Thyroid gland (tissue), 4 donors: ENCODE measurements around the gene CDH16.

Experiments
- POLR2A ChIP-seq, 2 donors: fragments of 450-650 bp; IDR thresholded peaks; one replicate each; pipeline ENCODE4 v1.6.1; 2017; ENCODE audit warnings: antibody characterized with exemption in 2 of 2, mild to moderate bottlenecking in 2 of 2, moderate library complexity in 1 of 2
- TF ChIP-seq, protein P1 (sequence below), 6 experiments: fragments of 200-600 bp in 3 of 6; fragments of 450-650 bp in 3 of 6; sonication (generic) in 3 of 6; IDR thresholded peaks; one replicate each; pipeline ENCODE4 v1.5.1; 2016 to 2019; ENCODE audit warnings: antibody characterized with exemption in 6 of 6, mild to moderate bottlenecking in 2 of 6, inconsistent platforms in 1 of 6, moderate library complexity in 1 of 6

- TF ChIP-seq, protein P1, sequence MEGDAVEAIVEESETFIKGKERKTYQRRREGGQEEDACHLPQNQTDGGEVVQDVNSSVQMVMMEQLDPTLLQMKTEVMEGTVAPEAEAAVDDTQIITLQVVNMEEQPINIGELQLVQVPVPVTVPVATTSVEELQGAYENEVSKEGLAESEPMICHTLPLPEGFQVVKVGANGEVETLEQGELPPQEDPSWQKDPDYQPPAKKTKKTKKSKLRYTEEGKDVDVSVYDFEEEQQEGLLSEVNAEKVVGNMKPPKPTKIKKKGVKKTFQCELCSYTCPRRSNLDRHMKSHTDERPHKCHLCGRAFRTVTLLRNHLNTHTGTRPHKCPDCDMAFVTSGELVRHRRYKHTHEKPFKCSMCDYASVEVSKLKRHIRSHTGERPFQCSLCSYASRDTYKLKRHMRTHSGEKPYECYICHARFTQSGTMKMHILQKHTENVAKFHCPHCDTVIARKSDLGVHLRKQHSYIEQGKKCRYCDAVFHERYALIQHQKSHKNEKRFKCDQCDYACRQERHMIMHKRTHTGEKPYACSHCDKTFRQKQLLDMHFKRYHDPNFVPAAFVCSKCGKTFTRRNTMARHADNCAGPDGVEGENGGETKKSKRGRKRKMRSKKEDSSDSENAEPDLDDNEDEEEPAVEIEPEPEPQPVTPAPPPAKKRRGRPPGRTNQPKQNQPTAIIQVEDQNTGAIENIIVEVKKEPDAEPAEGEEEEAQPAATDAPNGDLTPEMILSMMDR (IDR thresholded peaks at IDR 0.05), result no peak
- TF ChIP-seq POLR2A (IDR thresholded peaks at IDR 0.05), result peak in 1 of 2 donors; percentile 52
Observed at GRCh38 chr16:66900721-66901441, 17.8 kb downstream of the CDH16 start.
